Measurements from ENCODE around the gene GGTLC1. TPM values are rescaled to one million over a fixed set of nuclear protein-coding genes. Genes with fewer than 3 reads are reported as not detected.
"Not testable (repeated sequence)": the region's sequence is repeated elsewhere in the genome, so short reads cannot be mapped to it uniquely, and the experiment has no call there.

The GGTLC1 gene
- total RNA-seq, 2 experiments from 2014 or later: not detected

DNA sequence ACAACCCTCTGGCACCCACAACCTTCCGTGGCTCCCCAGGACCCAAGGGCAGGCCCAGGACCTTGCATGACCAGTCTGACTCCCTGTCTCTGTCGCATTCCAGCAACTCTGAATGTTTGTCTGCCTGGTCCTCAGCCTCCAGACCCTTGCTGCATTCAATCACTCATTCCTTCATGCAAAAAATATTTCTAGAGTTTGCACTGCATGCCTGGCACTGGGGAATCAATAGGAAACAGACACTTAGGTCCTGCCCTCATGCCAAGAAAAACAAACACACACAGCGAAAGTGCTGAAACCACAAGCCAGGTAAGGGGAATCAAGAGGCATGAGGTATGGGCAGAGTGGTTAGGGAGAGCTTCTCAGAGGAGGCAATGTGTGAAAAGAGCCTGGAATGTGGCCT, 1.9 kb downstream of the GGTLC1 start:
- H3K27ac Mint-ChIP-seq; H3K27me3 Mint-ChIP-seq; ATAC-seq; H3K4me3 Mint-ChIP-seq; H3K9me3 Mint-ChIP-seq (ENCODE audit: low read depth); H3K36me3 Mint-ChIP-seq; H3K4me1 Mint-ChIP-seq; DNase-seq; CTCF ChIA-PET: not testable (repeated sequence)

DNA sequence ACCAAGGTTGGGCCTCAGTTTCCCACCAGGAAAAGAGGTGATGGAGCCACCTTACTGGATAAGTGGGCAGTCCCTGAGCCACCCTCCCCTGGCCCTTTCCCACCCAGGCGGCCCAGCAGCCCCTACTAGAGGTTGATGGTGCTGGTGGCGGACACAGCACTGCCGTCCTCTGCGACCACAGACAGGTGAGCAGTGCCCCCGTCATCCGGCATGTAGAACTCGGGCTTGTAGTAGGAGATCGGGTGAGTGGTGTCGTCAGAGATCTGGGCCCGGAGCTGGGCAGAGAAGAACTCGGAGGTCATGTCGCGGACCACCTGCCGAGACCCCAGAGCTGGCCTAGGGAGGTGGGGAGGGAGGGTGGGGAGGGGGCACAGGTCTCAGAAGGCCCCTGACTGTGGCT, 2.3 kb downstream of the GGTLC1 start:
- H3K27me3 Mint-ChIP-seq; H3K4me3 Mint-ChIP-seq; H3K4me1 Mint-ChIP-seq; CTCF ChIA-PET; H3K36me3 Mint-ChIP-seq; H3K9me3 Mint-ChIP-seq (ENCODE audit: low read depth); H3K27ac Mint-ChIP-seq; ATAC-seq: not testable (repeated sequence)
- peak; percentile 2 for DNase-seq

DNA sequence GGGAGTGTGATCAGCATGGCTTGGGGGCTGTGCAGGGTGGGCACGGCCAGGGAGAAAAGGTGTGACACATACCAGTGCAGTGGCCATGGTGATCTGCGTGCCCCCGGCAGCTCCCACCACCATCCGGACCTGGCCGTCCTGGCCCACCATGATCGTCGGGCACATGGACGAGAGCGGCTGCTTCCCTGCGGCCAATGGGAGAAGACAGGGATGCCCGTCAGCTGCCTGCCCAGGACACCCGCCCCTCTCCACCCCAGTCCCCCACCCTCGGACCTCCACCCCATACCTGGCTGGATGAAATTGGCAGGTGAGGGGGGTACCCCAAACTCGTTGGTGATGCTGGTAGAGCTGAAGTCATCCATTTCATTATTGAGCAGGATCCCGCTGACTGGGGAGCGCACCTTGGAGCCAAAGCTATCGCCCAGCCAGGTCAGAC, 2.8 kb downstream of the GGTLC1 start:
- H3K4me3 Mint-ChIP-seq; ATAC-seq; H3K27me3 Mint-ChIP-seq; H3K27ac Mint-ChIP-seq; CTCF ChIA-PET; H3K9me3 Mint-ChIP-seq (ENCODE audit: low read depth); H3K36me3 Mint-ChIP-seq; H3K4me1 Mint-ChIP-seq: not testable (repeated sequence)
- peak; percentile 2 for DNase-seq

DNA sequence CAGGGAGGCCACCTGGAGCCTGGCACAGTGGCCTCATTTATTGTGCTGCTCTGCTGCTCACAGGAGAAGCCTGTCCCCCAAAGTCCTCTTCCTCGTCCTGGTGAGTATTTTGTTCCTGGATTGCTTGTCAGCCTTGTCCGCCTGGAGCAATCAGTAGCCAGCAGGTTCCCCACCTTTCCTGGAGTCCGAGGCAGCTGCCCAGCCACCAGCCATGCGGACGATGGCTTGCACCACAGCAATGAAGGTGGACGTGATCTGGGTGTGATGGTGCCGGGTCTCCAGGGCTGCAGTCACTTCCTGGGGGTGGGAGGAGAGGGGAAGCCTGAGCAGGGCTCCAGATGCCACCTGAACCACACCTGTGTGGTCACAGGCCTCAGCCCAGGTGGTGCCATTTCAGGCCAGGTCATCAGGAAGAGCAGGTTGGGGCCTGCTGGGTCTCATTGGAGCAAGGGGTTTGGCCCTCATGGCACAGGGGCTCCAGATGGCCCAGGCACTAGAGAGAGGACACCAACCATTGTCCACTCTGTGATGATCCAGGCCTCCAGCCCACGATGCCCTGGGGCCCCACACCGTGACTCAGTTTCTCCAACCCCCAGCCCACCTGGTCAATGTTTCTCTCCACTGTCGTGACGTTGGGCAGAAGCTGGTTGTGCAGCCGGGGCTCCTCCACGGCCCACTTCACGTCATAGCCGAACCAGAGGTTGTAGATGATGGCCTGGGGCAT, 3.4 kb downstream of the GGTLC1 start:
- DNase-seq: peak; percentile 26
- H3K27ac Mint-ChIP-seq; H3K9me3 Mint-ChIP-seq (ENCODE audit: low read depth); H3K36me3 Mint-ChIP-seq; H3K4me1 Mint-ChIP-seq; H3K27me3 Mint-ChIP-seq; H3K4me3 Mint-ChIP-seq; ATAC-seq; CTCF ChIA-PET: not testable (repeated sequence)

DNA sequence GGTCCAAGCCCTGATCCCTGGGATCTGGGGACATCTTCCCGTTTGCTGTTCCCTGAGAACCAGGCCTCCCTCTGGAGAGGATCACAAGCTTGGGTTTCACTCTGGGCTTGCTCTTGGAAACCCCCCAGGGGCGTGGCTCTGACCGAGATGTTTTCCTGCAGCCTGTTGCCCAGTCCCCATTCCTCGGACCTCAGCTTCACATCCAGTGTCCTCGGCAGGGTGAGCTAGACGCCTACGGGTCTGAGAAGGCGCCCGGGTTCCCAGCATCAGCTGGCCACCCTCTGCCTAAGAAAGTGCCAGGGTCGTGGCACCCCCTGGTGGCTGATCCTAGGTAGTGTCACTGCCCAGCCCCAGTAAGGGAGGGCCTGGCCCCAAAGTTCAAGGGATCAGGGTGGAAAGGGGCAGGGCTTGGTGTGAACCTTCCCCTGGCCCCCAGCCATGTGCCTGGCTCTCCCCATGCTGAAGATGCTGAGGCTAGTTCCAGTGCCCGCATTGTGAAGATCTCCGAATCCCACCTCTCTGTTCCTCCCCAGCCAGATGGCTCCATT, 4.0 kb downstream of the GGTLC1 start:
- H3K27me3 Mint-ChIP-seq; ATAC-seq; H3K4me3 Mint-ChIP-seq; H3K36me3 Mint-ChIP-seq; H3K9me3 Mint-ChIP-seq (ENCODE audit: low read depth); CTCF ChIA-PET; H3K27ac Mint-ChIP-seq; H3K4me1 Mint-ChIP-seq: not testable (repeated sequence)
- peak; percentile 15 for DNase-seq

DNA sequence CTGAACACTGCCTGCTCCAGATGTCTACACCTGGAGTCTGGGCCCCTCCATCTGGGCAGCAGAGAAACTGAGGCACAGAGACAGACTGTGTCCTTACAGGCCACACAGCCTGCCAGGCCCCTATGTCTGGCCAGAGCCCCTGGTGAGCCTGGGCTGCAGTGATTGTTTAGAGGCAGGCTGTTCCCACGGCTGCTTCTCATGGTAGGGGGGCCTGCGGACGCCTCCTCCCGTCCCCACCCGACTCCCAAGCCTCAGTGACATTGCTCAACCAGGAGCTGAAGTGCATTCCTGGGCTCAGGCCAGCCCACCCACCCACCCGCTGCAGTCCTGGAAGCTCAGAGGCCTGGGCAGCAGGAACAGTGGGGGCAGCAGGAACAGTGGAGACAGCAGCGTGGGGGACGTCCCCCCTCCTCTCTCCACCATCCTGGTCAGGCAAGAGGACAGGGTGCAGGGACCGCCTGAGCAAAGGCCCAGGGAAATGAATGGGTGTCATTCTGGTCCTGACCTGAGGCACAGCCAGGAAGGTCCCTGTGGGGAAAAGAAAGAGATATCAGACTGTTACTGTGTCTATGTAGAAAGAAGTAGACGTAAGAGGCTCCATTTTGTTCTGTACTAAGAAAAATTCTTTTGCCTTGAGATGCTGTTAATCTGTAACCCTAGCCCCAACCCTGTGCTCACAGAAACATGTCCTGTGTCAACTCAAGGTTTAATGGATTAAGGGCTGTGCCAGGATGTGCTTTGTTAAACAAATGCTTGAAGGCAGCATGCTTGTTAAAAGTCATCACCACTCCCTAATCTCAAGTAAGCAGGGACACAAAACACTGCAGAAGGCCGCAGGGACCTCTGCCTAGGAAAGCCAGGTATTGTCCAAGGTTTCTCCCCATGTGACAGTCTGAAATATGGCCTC, 6.2 kb downstream of the GGTLC1 start:
- H3K36me3 Mint-ChIP-seq, H3K27ac Mint-ChIP-seq, DNase-seq: not testable (repeated sequence)

DNA sequence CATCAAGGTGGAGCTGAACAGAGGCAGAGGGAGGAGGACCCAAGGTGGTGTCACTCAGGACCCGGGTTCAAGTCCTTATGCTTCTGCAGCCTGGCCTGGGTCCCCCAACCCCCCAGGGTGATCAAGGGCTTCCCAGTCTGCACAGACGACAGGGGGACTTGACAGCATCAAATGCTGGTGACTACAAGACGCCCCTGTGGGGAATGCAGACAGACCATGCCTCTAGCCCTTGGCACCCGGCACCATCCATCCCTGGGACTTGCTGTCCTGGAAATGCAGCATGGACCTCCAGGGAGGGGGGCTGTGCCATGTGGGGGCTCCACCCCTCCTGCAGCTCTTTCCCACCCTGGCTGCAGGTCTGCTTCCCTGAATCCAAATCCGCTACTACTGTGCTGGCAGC, 7.1 kb downstream of the GGTLC1 start:
- H3K4me3 Mint-ChIP-seq; H3K36me3 Mint-ChIP-seq; DNase-seq; H3K27ac Mint-ChIP-seq; H3K27me3 Mint-ChIP-seq; CTCF ChIA-PET; H3K4me1 Mint-ChIP-seq; H3K9me3 Mint-ChIP-seq (ENCODE audit: low read depth); ATAC-seq: not testable (repeated sequence)

More for the DNA sequence above, 6.2 kb downstream of the GGTLC1 start:
- ATAC-seq; H3K4me1 Mint-ChIP-seq; CTCF ChIA-PET; H3K27me3 Mint-ChIP-seq; H3K4me3 Mint-ChIP-seq; H3K9me3 Mint-ChIP-seq (ENCODE audit: low read depth): not testable (repeated sequence)

DNA sequence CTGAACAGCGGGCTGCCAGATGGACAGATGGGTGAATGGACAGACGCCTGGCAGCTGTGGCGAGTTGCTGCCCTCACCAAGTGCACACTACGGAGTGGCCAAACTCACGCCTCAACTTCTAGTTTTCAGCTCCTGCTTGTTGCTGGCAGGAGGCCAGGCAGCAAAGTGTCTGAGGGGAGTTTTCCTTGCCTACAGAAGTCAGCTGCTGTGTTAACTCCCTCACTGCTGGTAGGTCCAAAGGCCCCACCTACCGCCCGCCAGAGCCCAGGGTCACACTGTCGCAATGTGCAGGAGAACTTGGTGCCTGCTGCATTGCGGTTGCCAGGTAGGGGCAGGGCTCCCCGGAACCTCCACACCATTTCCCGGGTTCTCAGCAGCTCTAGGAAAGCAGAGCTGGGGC, 7.6 kb downstream of the GGTLC1 start:
- not testable (repeated sequence) for H3K27ac Mint-ChIP-seq

DNA sequence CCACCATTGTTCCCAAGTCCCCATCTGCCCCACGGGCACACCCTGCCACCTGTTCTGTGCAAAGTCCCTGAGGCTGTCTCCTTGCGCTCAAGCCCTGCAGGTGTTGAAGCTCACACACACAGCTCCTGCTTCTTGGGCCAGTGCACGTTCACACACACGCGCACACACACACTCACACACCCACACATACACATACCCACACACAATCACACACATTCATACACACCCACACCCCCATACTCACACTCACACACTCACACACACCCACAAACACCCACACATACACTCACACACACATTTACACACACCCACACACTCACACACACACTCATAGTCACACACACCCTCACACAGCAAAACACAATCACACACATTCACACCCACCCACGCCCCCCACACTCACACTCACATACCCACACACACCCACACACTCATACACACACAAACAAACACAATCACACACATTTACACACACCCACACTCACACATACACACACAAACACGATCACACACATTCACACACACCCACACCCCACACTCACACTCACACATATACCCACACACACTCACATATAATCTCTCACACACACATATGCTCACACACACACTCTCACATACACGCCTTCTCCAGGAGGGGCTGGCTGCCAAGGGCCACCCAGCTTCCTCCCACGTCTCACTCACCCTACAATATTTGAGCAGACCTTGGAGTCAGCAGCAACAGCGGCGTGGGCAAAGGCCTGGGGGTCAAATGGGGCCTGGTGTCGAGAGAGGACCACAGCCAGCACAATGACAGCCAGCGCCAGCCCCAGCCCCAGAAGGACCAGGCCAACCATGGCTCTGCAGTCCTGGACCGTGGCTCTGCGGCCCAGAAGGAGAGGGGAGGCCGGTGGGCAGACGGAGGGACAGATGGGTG, 8.4 kb downstream of the GGTLC1 start:
- ATAC-seq; H3K9me3 Mint-ChIP-seq (ENCODE audit: low read depth); H3K27ac Mint-ChIP-seq; H3K4me3 Mint-ChIP-seq; H3K27me3 Mint-ChIP-seq; CTCF ChIA-PET; H3K36me3 Mint-ChIP-seq; DNase-seq; H3K4me1 Mint-ChIP-seq: not testable (repeated sequence)

More for the DNA sequence above, 7.6 kb downstream of the GGTLC1 start:
- H3K4me1 Mint-ChIP-seq; CTCF ChIA-PET; H3K9me3 Mint-ChIP-seq (ENCODE audit: low read depth); H3K4me3 Mint-ChIP-seq; H3K27me3 Mint-ChIP-seq; ATAC-seq; DNase-seq; H3K36me3 Mint-ChIP-seq: not testable (repeated sequence)

DNA sequence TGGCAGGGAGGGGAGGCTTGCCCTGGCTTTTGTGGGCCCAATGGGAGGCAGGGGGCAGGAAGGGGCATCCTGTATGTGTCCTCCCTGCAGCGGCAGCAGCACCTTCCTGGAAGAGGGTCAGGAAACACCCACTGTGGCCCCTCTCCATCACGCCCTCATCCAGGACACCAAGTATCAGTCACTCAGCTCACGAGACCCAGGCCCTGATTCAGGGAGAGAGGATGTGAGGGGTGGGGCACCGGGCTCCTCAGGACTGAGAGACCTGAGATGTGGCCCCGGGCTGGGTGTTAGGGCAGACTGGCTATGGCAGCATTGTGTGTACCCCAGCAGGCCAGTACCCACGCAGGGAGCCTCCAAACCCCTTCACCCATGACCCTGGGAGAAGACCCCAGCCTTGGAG, 9.2 kb downstream of the GGTLC1 start:
- H3K27me3 Mint-ChIP-seq; H3K36me3 Mint-ChIP-seq; H3K4me3 Mint-ChIP-seq; H3K27ac Mint-ChIP-seq; H3K4me1 Mint-ChIP-seq; DNase-seq; CTCF ChIA-PET; ATAC-seq; H3K9me3 Mint-ChIP-seq (ENCODE audit: low read depth): not testable (repeated sequence)

DNA sequence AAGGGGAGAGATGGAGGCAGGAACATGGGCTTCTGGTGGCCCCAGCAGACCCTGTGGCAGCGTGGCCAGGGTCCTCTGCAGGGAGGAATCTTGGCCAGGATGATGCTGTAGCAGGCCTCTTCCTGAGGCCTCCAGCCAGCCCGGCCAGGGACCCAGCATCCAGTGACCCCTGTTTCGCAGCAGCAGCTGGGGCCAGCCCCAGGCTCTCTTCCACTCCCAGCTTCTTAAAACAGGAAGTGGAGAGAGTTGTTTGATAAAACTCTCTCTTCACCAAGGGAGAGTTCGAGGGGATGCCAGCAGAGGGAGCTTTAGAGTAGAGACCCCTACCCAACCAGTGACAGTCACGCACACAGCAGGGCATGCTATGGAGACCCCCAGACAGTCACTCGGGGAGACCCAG, 10.1 kb downstream of the GGTLC1 start:
- H3K4me3 Mint-ChIP-seq: not testable (repeated sequence)

DNA sequence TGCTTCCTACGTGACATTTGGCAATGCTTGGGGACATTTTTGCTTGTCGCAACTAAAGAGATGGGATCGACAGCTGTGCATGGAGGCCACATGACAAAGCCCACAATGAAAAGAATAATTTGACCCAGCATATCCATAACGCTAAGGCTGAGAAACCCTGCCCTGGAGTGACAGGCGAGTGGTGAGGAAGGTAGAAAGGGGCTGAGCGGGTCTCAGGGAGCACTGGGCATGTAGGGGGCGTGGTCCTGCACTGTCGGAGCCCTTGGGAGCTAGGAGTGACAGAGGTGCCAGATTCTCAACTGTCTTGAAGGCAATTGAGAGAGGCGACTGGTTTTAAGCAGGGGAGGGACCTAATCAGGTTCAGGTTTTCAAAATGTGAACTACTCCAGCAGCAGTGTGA, 13.6 kb downstream of the GGTLC1 start:
- Mint-ChIP-seq H3K4me3 (no peak overlapping the region), H3K4me1 (no peaks in the 10 kb centered on the region), H3K27ac (no peak overlapping the region), H3K9me3 (ENCODE audit: low read depth) (no peaks in the 10 kb centered on the region), H3K36me3 (no peaks in the 10 kb centered on the region), H3K27me3 (no peaks in the 10 kb centered on the region)
- ATAC-seq (no peak), DNase-seq (no peak)
- CTCF ChIA-PET: no interaction called here

More for the DNA sequence above, 10.1 kb downstream of the GGTLC1 start:
- H3K36me3 Mint-ChIP-seq; H3K27ac Mint-ChIP-seq; H3K27me3 Mint-ChIP-seq; CTCF ChIA-PET; H3K9me3 Mint-ChIP-seq (ENCODE audit: low read depth); DNase-seq; H3K4me1 Mint-ChIP-seq; ATAC-seq: not testable (repeated sequence)

DNA sequence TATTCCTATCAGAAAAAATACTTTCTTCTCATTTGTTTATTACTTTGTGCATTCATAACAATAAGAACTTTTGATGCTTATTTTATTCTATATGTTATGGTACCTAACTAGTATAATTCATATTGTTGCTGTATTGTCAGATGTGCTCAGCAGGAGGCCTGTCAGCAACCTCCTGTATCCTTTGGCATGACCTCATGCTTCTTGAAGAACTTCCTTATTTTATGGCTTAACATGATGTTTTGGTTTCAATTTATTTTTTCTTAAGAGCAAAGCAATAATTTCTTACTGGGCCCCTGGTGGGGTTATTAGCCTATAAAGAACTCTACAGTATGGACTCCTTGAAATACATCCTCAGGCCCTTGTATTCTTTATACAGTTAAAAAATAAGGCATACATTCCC, 17.3 kb downstream of the GGTLC1 start:
- DNase-seq (no peak), ATAC-seq (no peak)
- CTCF ChIA-PET: no interaction called here
- Mint-ChIP-seq H3K4me3 (no peak overlapping the region), H3K27ac (no peak overlapping the region), H3K4me1 (no peaks in the 10 kb centered on the region), H3K27me3 (peaks cover 4% of the 10 kb centered on the region), H3K9me3 (ENCODE audit: low read depth) (no peaks in the 10 kb centered on the region), H3K36me3 (no peaks in the 10 kb centered on the region)

Data from activated CD8-positive, alpha-beta memory T cell treated with anti-CD3 and anti-CD28 coated beads, Interleukin-2, amount 10 ng/mL, durations not matched to agents 7 days and 5 days (primary cell).